ENCODE results near the gene DHCR7.

DHCR7 gene

DNA sequence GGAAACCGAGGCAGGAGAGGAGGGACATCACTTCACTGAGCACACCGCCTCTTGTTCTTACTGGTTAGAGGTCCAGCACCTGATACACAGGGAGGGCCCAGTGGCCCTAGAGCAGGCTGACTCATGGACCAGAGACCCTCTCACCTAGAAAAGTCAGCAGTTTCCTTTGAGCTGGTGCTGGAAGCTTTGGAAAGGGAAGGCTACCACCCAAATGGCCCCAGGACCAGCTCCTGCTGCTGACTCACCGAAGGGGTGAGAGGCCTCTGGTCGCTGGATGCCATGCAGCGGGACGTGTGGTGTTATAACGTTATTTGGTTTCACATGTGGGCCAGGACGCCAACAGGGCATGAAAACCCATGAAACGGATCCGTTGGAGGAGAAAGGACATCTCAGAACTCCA is 8.6 kb upstream of the DHCR7 start:
- no peak for DNase-seq (ENCODE audit: low read depth)
- TF ChIP-seq, protein P1, sequence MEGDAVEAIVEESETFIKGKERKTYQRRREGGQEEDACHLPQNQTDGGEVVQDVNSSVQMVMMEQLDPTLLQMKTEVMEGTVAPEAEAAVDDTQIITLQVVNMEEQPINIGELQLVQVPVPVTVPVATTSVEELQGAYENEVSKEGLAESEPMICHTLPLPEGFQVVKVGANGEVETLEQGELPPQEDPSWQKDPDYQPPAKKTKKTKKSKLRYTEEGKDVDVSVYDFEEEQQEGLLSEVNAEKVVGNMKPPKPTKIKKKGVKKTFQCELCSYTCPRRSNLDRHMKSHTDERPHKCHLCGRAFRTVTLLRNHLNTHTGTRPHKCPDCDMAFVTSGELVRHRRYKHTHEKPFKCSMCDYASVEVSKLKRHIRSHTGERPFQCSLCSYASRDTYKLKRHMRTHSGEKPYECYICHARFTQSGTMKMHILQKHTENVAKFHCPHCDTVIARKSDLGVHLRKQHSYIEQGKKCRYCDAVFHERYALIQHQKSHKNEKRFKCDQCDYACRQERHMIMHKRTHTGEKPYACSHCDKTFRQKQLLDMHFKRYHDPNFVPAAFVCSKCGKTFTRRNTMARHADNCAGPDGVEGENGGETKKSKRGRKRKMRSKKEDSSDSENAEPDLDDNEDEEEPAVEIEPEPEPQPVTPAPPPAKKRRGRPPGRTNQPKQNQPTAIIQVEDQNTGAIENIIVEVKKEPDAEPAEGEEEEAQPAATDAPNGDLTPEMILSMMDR (conservative IDR thresholded peaks at IDR 0.05; ENCODE audit: low read depth, low read length): no peak
- H3K4me3 ChIP-seq (ENCODE audit: low read length): no peak overlapping the region

DNA sequence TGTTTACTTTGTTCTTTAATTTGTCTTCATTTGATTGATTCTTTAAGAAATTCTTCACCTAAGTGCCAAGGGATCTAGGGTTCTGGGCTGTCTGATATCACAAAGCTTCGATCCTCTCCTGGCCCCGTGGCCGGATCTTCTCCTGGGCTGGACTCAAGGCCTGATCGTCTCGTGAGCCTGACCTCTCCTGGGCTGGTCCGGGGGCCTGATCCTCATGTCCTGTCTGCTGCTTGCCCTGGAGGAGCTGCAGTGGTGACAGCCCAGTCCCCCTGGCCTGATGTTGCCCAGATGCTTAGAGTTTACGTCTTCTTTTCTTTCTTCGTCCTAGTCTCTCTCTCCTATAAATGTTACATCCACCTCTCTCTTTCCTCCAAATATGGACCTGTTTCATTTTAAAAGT is 8.1 kb upstream of the DHCR7 start:
- DNase-seq (ENCODE audit: low read depth): no peak
- H3K4me3 ChIP-seq (ENCODE audit: low read length): no peak overlapping the region
- TF ChIP-seq, protein P1 (conservative IDR thresholded peaks at IDR 0.05; ENCODE audit: low read depth, low read length): no peak

DNA sequence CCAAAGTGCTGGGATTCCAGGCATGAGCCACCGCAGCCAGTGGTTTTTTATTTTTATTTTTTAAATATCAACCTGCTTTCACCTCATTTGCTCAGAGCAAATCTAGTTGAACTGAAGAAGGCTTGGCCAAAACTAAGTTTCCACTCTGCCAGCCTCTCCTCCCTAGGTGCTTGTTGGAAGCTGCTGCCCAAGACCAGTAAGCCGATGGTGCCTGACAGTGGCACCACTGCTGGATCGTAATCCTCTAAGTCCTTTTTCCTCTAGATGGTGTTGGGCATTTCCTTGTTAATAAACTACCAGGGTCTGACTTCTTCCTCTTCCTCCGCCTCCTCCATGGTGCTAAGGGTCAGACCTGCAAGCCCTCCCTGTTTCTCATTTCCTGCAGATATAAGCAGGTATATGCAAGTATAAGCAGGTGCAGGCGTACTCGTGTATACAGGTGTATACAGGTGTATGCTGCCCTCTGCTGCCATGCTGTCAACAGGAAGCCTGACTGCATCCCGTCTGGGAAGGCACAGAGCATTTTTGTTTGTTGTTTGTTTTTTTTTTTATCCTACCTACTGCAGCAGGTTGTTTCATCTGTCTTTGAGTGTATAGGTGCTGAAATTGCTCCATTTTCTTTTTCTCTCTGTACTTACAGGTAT is 6.4 kb upstream of the DHCR7 start:
- no peak for DNase-seq (ENCODE audit: low read depth)
- no peak overlapping the region for H3K4me3 ChIP-seq (ENCODE audit: low read length)
- TF ChIP-seq, protein P1 (conservative IDR thresholded peaks at IDR 0.05; ENCODE audit: low read depth, low read length): peak; percentile 1

DNA sequence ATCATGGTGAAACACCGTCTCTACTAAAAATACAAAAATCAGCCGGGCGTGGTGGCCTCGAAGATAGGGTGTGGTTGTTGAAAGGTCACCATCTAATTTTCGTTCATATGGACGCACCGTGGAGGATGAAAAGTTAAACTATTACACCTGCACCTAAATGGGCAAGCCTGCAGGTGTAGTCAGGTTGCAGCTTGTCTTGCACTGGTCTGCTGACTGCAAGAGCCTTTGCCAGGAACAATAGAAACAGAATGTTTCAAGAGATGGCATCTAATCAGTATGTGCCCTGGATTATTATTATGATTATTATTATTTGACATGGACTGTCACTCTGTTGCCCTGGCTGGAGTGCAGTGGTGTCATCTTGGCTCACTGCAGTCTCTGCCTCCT is 5.7 kb upstream of the DHCR7 start:
- DNase-seq (ENCODE audit: low read depth): no peak
- TF ChIP-seq, protein P1 (conservative IDR thresholded peaks at IDR 0.05; ENCODE audit: low read depth, low read length): no peak

DNA sequence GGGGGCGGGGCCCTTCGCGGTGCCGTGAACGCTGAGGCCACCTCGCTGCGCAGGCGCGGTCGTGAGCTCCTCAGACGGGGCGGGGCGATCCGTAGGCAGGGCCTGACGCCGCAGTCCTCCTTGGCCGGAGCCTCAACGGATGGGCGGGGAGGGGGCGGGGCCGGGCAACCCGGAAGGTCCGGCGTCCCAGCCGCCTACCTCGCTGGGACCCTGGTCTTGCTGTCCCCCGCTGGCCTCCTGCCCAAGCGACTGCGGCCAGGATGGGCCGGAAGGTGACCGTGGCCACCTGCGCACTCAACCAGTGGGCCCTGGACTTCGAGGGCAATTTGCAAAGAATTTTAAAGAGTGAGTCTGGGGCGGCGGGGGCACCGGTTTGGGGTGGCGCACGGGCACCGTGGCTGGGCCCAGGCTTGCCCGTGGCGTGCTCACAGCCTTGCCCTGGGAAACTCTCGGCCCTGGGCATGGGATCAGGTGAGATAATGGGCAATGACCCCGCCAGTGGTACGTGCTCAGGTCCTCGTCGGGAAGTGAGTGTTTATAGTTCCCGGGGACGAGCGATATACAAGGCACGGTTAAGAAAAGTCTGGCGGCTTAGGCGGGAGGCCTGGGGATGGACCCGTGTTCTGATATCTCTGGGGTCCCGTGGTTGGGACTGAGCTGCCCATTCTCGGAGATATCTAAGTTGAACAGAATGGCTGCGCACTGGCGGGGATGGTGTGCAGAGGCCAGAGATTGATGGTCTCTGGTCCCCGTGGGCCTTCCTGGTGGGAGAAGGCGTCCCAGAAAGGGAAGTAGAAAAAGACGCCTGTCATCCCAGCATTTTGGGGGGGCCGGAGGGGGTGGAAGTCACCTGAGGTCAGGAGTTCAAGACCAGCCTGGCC is 5.1 kb upstream of the DHCR7 start, which contains the start of gene NADSYN1:
TSS of gene NADSYN1 (plus strand) at position 167 of the 881 bp plus-strand sequence. CDS start at position 261, 94 bp downstream.
- TF ChIP-seq, protein P1 (conservative IDR thresholded peaks at IDR 0.05; ENCODE audit: low read depth, low read length): no peak
- peak; percentile 66 for DNase-seq (ENCODE audit: low read depth)
- H3K4me3 ChIP-seq (ENCODE audit: low read length): peak within 1 kb of the TSS; percentile 91

More for the DNA sequence above, 5.7 kb upstream of the DHCR7 start:
- H3K4me3 ChIP-seq (ENCODE audit: low read length): peak overlapping the region; percentile 91

DNA sequence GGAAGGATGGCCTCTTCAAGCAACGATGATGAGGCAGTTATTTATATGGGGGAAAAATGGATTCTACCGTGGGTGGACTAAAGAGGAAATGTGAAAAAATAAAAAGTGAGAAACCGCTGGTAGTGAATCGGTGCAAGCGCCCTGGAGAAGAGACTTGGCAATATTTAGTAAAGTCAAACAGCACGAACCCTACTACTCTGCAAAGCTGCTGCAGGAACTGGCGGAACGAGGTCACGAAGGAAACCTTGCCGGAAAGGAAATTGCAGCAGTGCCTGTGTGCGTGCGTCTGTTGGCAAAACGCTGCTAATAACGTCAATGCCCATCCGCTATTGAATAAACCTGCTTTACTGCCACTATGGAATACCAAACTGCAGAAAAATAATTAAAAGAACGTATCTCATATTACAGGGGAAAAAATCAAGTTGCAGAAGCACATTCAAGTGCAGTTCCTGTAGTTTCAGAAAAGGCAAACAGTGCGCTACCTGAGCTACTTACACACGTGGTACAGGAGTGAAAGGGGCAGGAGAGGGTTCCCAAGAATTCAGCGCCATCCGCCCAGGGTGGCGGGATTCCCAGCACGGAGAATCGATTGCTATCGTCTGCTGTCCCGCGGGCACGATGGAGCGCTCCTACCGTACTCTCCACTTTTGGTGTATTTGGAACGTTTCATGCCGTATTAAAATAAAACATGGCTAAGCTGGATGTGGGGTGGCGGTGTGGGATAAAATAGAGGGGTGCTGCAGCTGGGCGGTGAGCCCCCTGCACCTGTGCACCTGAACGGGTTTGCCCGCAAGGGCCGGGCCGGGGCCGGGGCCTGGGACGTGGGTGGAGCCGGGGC is 4.2 kb upstream of the DHCR7 start:
- TF ChIP-seq, protein P1 (conservative IDR thresholded peaks at IDR 0.05; ENCODE audit: low read depth, low read length): no peak
- no peak for DNase-seq (ENCODE audit: low read depth)
- H3K4me3 ChIP-seq (ENCODE audit: low read length): peak overlapping the region; percentile 83

Data from retinal pigment epithelial cell (primary cell).